Gastrocnemius medialis (tissue), 4 donors: ENCODE data around the gene MME. TPM values are rescaled to one million over a fixed set of nuclear protein-coding genes. Genes with fewer than 3 reads are reported as not detected.

Experiments
- ATAC-seq, 2 donors: fragments of 150-250 bp; one replicate each; pipeline ENCODE4 v1.9.1; 2016
- DNase-seq, 2 donors: peaks; one replicate each; pipeline ENCODE4 v3.0.0-alpha.2; 2019
- H3K27ac ChIP-seq, 4 donors: fragments of 200-600 bp; sonication (generic); 1 replicate in 1 of 4; 2 replicates in 3 of 4; pipeline ENCODE4 v1.5.1; 2016 to 2018; ENCODE audit warnings: mild to moderate bottlenecking in 2 of 4, moderate library complexity in 1 of 4
- H3K27me3 ChIP-seq, 3 donors: fragments of 200-600 bp; sonication (generic) in 2 of 3; 1 replicate in 1 of 3; 2 replicates in 2 of 3; pipeline versions ENCODE4 v1.5.1 to v1.6.0; 2016 to 2019; ENCODE audit warnings: mild to moderate bottlenecking in 1 of 3, moderate library complexity in 1 of 3
- H3K36me3 ChIP-seq, 2 donors: fragments of 200-600 bp; sonication (generic) in 1 of 2; one replicate each; pipeline ENCODE4 v1.5.1; 2017 to 2018
- H3K4me1 ChIP-seq, 2 donors: fragments of 200-600 bp; sonication (generic) in 1 of 2; one replicate each; pipeline ENCODE4 v1.5.1; 2016 to 2017; ENCODE audit warnings: mild to moderate bottlenecking in 2 of 2
- H3K4me3 ChIP-seq, 4 donors: fragments of 200-600 bp; sonication (generic) in 3 of 4; 1 replicate in 1 of 4; 2 replicates in 3 of 4; pipeline ENCODE4 v1.5.1; 2016 to 2019; ENCODE audit warnings: mild to moderate bottlenecking in 2 of 4
- H3K9me3 ChIP-seq, 3 donors: fragments of 200-600 bp; sonication (generic) in 2 of 3; 1 replicate in 1 of 3; 2 replicates in 2 of 3; pipeline ENCODE4 v1.5.1; 2016 to 2019
- CTCF ChIP-seq, 5 experiments: fragments of 450-650 bp in 3 of 5; fragments of 200-600 bp in 2 of 5; sonication (generic) in 2 of 5; IDR thresholded peaks in 4 of 5; conservative IDR thresholded peaks in 1 of 5; 1 replicate in 4 of 5; 2 replicates in 1 of 5; pipeline ENCODE4 v1.5.1; 2016 to 2019; ENCODE audit warnings: antibody characterized with exemption in 5 of 5, mild to moderate bottlenecking in 3 of 5, moderate library complexity in 3 of 5
- POLR2A ChIP-seq, 2 donors: fragments of 450-650 bp; IDR thresholded peaks; one replicate each; pipeline ENCODE4 v1.6.1; 2017; ENCODE audit warnings: antibody characterized with exemption in 2 of 2, mild to moderate bottlenecking in 2 of 2, moderate library complexity in 2 of 2
- in situ Hi-C, 4 donors: fragments of 200-750 bp; cut with MboI; loops; one replicate each; pipeline versions ENCODE4 v1.15.0 to v1.8.0; 2017; ENCODE audit warnings: low sequenced_read_pairs in 4 of 4
- intact Hi-C: fragments of 100-400 bp; cut with DNase I; formaldehyde crosslinking; loops from one replicate; pipeline ENCODE4 v1.15.1; 2023; ENCODE audit warnings: low total_unique reads
- total RNA-seq, 4 donors: library from RNA; depleted of rRNA; stranded (reverse); fragments of >200 nt; gene quantifications; one replicate each; pipeline versions ENCODE4 v1.1.0 to v1.2.3, GENCODE V29; 2016

The MME gene
- total RNA-seq, 4 donors from 2014 or later: 40.9 to 95.4 (median 68.0) TPM

DNA sequence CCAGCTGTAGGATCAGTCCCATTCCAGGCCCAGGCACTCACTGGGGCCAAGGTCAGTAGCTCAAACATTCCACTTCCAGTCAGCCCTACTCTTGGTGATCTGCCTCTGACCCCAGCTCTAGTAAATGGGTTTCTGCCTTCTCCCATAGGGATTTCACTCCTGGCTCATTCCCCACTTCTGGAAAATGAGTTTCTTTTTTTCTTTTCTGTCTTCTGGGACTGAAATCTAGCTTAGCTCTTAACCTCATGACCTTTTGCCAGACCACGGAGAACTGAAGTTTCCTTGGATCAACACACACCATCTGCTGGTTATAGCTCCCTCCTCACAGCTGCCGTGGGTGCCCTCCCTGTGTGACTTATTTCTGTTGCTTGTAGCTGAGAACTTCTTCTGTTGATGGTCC, 21.3 kb downstream of the MME start:
- DNase-seq (no peak), ATAC-seq (peak; percentile 21 to 55)
- no peaks in the 10 kb centered on the region for H3K4me1 ChIP-seq
- no peaks in the 10 kb centered on the region for H3K36me3 ChIP-seq
- no peaks in the 10 kb centered on the region for H3K9me3 ChIP-seq
- intact Hi-C loops: no loop called here
- in situ Hi-C loops: no loop called here
- H3K27ac ChIP-seq: no peak overlapping the region
- no peak overlapping the region for H3K4me3 ChIP-seq
- H3K27me3 ChIP-seq: no peaks in the 10 kb centered on the region
- TF ChIP-seq POLR2A (IDR thresholded peaks at IDR 0.05) (no peak), CTCF (IDR thresholded peaks at IDR 0.05 in 4 of 5, conservative IDR thresholded peaks at IDR 0.05 in 1 of 5) (no peak)

DNA sequence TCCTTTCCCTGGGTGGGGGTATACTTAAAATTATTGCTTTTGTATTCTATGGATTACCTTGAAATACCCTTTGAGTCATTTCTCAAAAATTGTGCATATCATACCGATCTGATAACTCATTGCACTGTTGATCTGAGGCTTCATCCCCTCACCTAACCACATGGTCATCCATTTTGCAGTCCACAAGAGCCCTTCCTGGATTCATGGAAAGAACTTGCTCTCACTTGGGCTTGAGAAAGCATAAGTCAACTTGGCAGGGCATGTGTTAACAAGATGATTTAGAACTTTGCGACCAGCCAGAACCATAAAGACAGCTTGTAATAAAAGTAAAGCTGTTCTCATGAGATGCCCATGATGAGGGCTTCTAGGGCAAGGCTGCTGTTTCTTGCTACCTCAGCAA, 22.2 kb downstream of the MME start:
- TF ChIP-seq POLR2A (IDR thresholded peaks at IDR 0.05) (no peak), CTCF (IDR thresholded peaks at IDR 0.05 in 4 of 5, conservative IDR thresholded peaks at IDR 0.05 in 1 of 5) (no peak)
- Histone ChIP-seq H3K9me3 (no peaks in the 10 kb centered on the region), H3K27ac (no peak overlapping the region), H3K36me3 (no peaks in the 10 kb centered on the region), H3K4me1 (no peaks in the 10 kb centered on the region), H3K4me3 (no peak overlapping the region), H3K27me3 (no peaks in the 10 kb centered on the region)
- intact Hi-C loops: no loop called here
- in situ Hi-C loops: no loop called here
- no peak for ATAC-seq
- DNase-seq: no peak

DNA sequence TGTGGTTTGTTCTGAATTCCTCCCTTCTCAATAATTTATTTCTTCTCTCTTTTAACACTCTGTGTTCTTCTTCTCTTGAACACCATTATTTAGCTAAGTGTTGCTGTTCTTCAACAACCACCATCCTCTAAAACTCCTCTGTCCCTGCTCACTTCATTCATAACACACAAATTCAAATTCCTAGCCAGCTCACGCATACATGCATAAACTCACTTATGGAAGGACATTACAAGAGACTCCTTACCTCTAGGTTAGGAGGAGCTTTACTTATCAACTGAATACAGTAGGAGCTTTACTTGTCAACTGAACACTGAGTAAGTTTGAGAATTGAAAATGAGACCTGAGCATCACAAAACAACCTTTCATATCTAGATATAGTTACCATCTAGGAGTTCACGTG, 23.6 kb downstream of the MME start:
- intact Hi-C loops: no loop called here

DNA sequence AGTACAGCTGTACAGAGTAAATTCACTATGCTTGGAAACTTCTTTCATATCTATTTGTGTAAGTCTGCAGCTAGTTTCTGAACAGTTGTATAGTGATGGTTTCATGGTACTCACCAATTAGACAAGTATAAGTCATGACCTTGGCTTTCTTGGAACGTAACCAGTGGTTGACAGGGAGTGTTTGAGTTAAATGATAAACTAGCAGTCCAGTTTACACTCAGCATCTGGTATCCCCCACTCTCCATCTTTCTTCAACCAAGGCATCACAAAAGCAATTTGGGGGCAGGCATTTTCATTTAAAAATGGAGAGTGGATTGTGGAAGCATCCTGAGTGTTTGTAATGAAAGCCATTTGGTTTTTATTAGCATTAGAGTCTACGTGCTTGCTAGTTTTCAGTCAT, 26.0 kb downstream of the MME start:
- intact Hi-C loops (no loop called here), in situ Hi-C loops (no loop called here)
- H3K9me3 ChIP-seq: no peaks in the 10 kb centered on the region
- DNase-seq: no peak
- H3K4me1 ChIP-seq: no peaks in the 10 kb centered on the region
- no peaks in the 10 kb centered on the region for H3K27me3 ChIP-seq
- no peak overlapping the region for H3K27ac ChIP-seq
- no peak overlapping the region for H3K4me3 ChIP-seq
- no peaks in the 10 kb centered on the region for H3K36me3 ChIP-seq
- no peak for ATAC-seq
- TF ChIP-seq CTCF (IDR thresholded peaks at IDR 0.05 in 4 of 5, conservative IDR thresholded peaks at IDR 0.05 in 1 of 5): no peak
- no peak for TF ChIP-seq POLR2A (IDR thresholded peaks at IDR 0.05)

More for the DNA sequence above, 23.6 kb downstream of the MME start:
- ATAC-seq (no peak), DNase-seq (no peak)
- no peaks in the 10 kb centered on the region for H3K27me3 ChIP-seq
- H3K4me3 ChIP-seq: no peak overlapping the region
- no peaks in the 10 kb centered on the region for H3K4me1 ChIP-seq
- no peaks in the 10 kb centered on the region for H3K9me3 ChIP-seq
- no peak for TF ChIP-seq CTCF (IDR thresholded peaks at IDR 0.05 in 4 of 5, conservative IDR thresholded peaks at IDR 0.05 in 1 of 5)
- no peak for TF ChIP-seq POLR2A (IDR thresholded peaks at IDR 0.05)
- H3K27ac ChIP-seq: no peak overlapping the region
- no peaks in the 10 kb centered on the region for H3K36me3 ChIP-seq
- in situ Hi-C loops: no loop called here

GRCh38 chr3:155110022-155110421, 29.9 kb downstream of the MME start:
- TF ChIP-seq CTCF (IDR thresholded peaks at IDR 0.05 in 4 of 5, conservative IDR thresholded peaks at IDR 0.05 in 1 of 5) (no peak), POLR2A (IDR thresholded peaks at IDR 0.05) (no peak)
- intact Hi-C loops: no loop called here
- no peaks in the 10 kb centered on the region for H3K9me3 ChIP-seq
- no peaks in the 10 kb centered on the region for H3K4me1 ChIP-seq
- ATAC-seq (no peak), DNase-seq (no peak)
- in situ Hi-C loops: no loop called here
- H3K27ac ChIP-seq: no peak overlapping the region
- H3K27me3 ChIP-seq: no peaks in the 10 kb centered on the region
- H3K4me3 ChIP-seq: no peak overlapping the region
- H3K36me3 ChIP-seq: no peaks in the 10 kb centered on the region
